Hepatocyte (in vitro differentiated cells): ENCODE measurements around the gene ZNF532.

Source experiments
- CTCF ChIP-seq: fragments of 200-600 bp; sonication (generic); IDR thresholded peaks from 2 replicates; pipeline ENCODE4 v1.5.1; 2016; ENCODE audit warnings: antibody characterized with exemption, mild to moderate bottlenecking; ENCODE audit not compliant: poor library complexity
- EZH2 ChIP-seq: fragments of 200-600 bp; sonication (generic); IDR thresholded peaks from 2 replicates; pipeline ENCODE4 v1.6.1; 2016; ENCODE audit warnings: antibody characterized with exemption, mild to moderate bottlenecking, borderline replicate concordance
- EZH2phosphoT487 ChIP-seq: fragments of 200-600 bp; sonication (generic); IDR thresholded peaks from one replicate; pipeline ENCODE4 v1.6.1; 2018; ENCODE audit warnings: antibody characterized with exemption, mild to moderate bottlenecking, low read depth, moderate library complexity; ENCODE audit not compliant: unreplicated experiment, severe bottlenecking

GRCh38 chr18:58989184-58989759, 124.6 kb downstream of the ZNF532 start:
- TF ChIP-seq CTCF: no peak
- no peak for TF ChIP-seq EZH2
- TF ChIP-seq EZH2phosphoT487: no peak
